HepG2 (cell line): ENCODE data around the gene SMR3B.

ENCODE experiments used
- ETV6 ChIP-seq: sonication (generic); formaldehyde crosslinking; conservative IDR thresholded peaks from 2 replicates; pipeline ENCODE4 v1.4.0; 2020; ENCODE audit warnings: missing genetic modification reagents
- TAF1 ChIP-seq: sonication (generic); formaldehyde crosslinking; IDR thresholded peaks from 2 replicates; pipeline ENCODE4 v1.4.0; 2020; ENCODE audit warnings: missing genetic modification reagents
- ZSCAN30 ChIP-seq: sonication (generic); formaldehyde crosslinking; IDR thresholded peaks from 2 replicates; pipeline ENCODE4 v1.5.0; 2020; ENCODE audit warnings: mild to moderate bottlenecking, missing genetic modification reagents

DNA sequence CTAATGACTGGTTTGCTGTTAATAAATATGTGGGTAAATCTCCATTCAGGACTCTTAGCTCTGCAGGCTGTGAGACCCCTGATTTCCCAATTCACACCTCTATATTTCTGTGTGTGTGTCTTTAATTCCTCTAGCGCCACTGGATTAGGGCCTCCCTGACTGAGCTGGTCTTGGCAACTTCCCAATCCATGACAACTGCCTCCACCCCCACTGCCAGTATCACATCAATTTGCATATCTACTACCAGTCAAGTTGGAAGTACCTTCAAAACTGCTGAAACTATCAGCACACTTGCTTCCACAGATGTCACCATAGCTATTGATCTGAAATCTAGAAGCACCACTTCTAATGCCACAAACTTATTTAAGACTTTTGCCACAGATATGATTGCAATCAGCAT, 42.4 kb downstream of the SMR3B start:
- TF ChIP-seq TAF1 (CRISPR knock-in tag) (no peak), ZSCAN30 (CRISPR knock-in tag) (no peak), ETV6 (CRISPR knock-in tag) (no peak)
